DOHH2 (cell line): ENCODE data around the gene MAML1.

Experiments used
- H3F3A ChIP-seq: fragments of 200-600 bp; sonication (generic), shearing (Covaris generic); 2 replicates; pipeline ENCODE4 v1.6.0; 2016; ENCODE audit warnings: antibody characterized with exemption, mild to moderate bottlenecking; ENCODE audit not compliant: control insufficient read depth, insufficient read depth
- H3K27ac ChIP-seq: fragments of 200-600 bp; sonication (generic); 2 replicates; pipeline ENCODE4 v1.5.1; 2014; ENCODE audit warnings: low read depth, mild to moderate bottlenecking, low read length, moderate library complexity
- H3K27me3 ChIP-seq: fragments of 200-600 bp; sonication (generic); 2 replicates; pipeline ENCODE4 v1.6.1; 2014; ENCODE audit warnings: mild to moderate bottlenecking, low read length, mixed read lengths; ENCODE audit not compliant: control insufficient read depth
- H3K36me3 ChIP-seq: fragments of 200-600 bp; sonication (generic); 2 replicates; pipeline ENCODE4 v1.6.1; 2014; ENCODE audit warnings: mild to moderate bottlenecking, low read length, moderate library complexity, mixed read lengths; ENCODE audit not compliant: control insufficient read depth
- H3K4me1 ChIP-seq: fragments of 200-600 bp; sonication (generic); 2 replicates; pipeline ENCODE4 v1.6.1; 2014; ENCODE audit warnings: mild to moderate bottlenecking, low read length, mixed read lengths; ENCODE audit not compliant: control insufficient read depth
- H3K4me2 ChIP-seq: fragments of 200-600 bp; sonication (generic); 2 replicates; pipeline ENCODE4 v1.6.0; 2014; ENCODE audit warnings: mild to moderate bottlenecking, low read length, moderate library complexity
- H3K4me3 ChIP-seq: fragments of 200-600 bp; sonication (generic); 2 replicates; pipeline ENCODE4 v1.5.1; 2014; ENCODE audit warnings: mild to moderate bottlenecking, low read length, mixed read lengths
- H3K79me2 ChIP-seq: fragments of 200-600 bp; sonication (generic); 2 replicates; pipeline ENCODE4 v1.6.1; 2014; ENCODE audit warnings: mild to moderate bottlenecking, low read length, mixed read lengths; ENCODE audit not compliant: control insufficient read depth
- H3K9me2 ChIP-seq: fragments of 200-600 bp; sonication (generic); replicated peaks from 2 replicates; pipeline ENCODE4 v1.6.1; 2014; ENCODE audit warnings: mild to moderate bottlenecking, low read length, mixed read lengths; ENCODE audit not compliant: control insufficient read depth
- H3K9me3 ChIP-seq: fragments of 200-600 bp; sonication (generic); 2 replicates; pipeline ENCODE4 v1.6.1; 2014; ENCODE audit warnings: antibody characterized with exemption, low read length, mixed read lengths; ENCODE audit not compliant: control insufficient read depth, insufficient read depth
- H4K20me1 ChIP-seq: fragments of 200-600 bp; sonication (generic); 2 replicates; pipeline ENCODE4 v1.6.0; 2014; ENCODE audit warnings: low read depth, mild to moderate bottlenecking, antibody characterized with exemption, low read length, moderate library complexity; ENCODE audit not compliant: control insufficient read depth, insufficient read depth
- EZH2phosphoT487 ChIP-seq: fragments of 200-600 bp; sonication (generic); IDR thresholded peaks from 2 replicates; pipeline ENCODE4 v1.6.1; 2017; ENCODE audit warnings: borderline replicate concordance, mild to moderate bottlenecking, antibody characterized with exemption, low read length, moderate library complexity, mixed read lengths
- TF ChIP-seq, protein P1 (sequence below): fragments of 200-600 bp; sonication (generic); IDR thresholded peaks from one replicate; pipeline ENCODE4 v1.5.1; 2014; ENCODE audit warnings: antibody characterized with exemption, mild to moderate bottlenecking, low read depth, low read length; ENCODE audit not compliant: poor library complexity, severe bottlenecking

MAML1 gene

DNA sequence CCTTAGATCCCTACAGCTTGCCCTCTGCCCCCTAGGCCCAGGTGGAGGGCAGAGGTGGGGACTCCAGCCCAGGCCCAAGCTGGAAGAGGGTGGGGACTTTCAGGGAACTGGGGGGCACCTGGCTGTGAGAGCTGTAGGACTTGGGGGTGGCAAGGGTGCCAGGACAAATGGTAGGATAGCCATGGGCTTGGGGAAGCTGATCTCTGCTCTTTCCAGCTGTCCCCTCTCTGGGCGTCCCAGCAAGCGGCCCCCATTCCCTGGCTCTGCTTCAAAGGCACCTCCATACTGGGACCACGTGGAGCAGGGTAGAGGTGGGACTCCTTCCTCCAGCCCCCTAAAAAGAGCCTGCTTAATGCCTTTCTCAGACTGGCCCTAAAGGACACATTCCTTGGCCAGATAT is 61.5 kb downstream of the MAML1 start:
- Histone ChIP-seq H3K4me2 (peak overlapping the region; percentile 85; the same call in 1 of the 2 replicates), H3K9me2 (no peaks in the 10 kb centered on the region), H3K9me3 (no peaks in the 10 kb centered on the region), H3K27ac (no peak overlapping the region), H3F3A (no peaks in the 10 kb centered on the region; the same call in 1 of the 2 replicates), H4K20me1 (no peaks in the 10 kb centered on the region), H3K79me2 (no peaks in the 10 kb centered on the region), H3K36me3 (peaks cover 20% of the 10 kb centered on the region; the same call in 1 of the 2 replicates), H3K4me1 (peaks cover 23% of the 10 kb centered on the region), H3K27me3 (no peaks in the 10 kb centered on the region), H3K4me3 (no peak overlapping the region)
- TF ChIP-seq EZH2phosphoT487: no peak
- TF ChIP-seq, protein P1, sequence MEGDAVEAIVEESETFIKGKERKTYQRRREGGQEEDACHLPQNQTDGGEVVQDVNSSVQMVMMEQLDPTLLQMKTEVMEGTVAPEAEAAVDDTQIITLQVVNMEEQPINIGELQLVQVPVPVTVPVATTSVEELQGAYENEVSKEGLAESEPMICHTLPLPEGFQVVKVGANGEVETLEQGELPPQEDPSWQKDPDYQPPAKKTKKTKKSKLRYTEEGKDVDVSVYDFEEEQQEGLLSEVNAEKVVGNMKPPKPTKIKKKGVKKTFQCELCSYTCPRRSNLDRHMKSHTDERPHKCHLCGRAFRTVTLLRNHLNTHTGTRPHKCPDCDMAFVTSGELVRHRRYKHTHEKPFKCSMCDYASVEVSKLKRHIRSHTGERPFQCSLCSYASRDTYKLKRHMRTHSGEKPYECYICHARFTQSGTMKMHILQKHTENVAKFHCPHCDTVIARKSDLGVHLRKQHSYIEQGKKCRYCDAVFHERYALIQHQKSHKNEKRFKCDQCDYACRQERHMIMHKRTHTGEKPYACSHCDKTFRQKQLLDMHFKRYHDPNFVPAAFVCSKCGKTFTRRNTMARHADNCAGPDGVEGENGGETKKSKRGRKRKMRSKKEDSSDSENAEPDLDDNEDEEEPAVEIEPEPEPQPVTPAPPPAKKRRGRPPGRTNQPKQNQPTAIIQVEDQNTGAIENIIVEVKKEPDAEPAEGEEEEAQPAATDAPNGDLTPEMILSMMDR: no peak

DNA sequence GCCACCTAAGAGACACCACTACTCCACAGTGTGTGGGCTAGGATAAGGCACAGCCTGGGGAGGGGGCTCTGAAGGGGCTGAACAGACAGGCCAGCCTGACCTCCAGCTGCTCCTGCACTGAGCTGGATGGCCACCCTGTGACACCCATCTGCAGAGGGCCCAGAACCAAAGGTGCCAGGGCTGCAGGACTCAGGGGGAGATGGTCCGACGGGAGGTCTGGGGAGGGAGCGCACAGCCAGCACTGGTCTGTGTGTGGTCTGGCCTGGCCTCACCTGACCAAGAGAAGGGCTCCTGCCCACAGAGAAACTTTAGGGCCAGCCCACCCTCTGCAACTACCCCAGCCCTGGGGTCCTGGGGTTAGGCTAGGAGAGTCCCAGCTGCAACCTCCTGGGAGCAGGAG is 62.0 kb downstream of the MAML1 start:
- Histone ChIP-seq H4K20me1 (no peaks in the 10 kb centered on the region), H3K4me2 (peak overlapping the region; percentile 85), H3K9me3 (no peaks in the 10 kb centered on the region), H3K79me2 (no peaks in the 10 kb centered on the region), H3K27me3 (no peaks in the 10 kb centered on the region), H3K4me3 (peak overlapping the region; percentile 91), H3K27ac (no peak overlapping the region), H3F3A (no peaks in the 10 kb centered on the region; the same call in 1 of the 2 replicates), H3K4me1 (peaks cover 23% of the 10 kb centered on the region), H3K36me3 (peaks cover 24% of the 10 kb centered on the region; the same call in 1 of the 2 replicates), H3K9me2 (no peaks in the 10 kb centered on the region)
- TF ChIP-seq, protein P1: no peak
- TF ChIP-seq EZH2phosphoT487: no peak

DNA sequence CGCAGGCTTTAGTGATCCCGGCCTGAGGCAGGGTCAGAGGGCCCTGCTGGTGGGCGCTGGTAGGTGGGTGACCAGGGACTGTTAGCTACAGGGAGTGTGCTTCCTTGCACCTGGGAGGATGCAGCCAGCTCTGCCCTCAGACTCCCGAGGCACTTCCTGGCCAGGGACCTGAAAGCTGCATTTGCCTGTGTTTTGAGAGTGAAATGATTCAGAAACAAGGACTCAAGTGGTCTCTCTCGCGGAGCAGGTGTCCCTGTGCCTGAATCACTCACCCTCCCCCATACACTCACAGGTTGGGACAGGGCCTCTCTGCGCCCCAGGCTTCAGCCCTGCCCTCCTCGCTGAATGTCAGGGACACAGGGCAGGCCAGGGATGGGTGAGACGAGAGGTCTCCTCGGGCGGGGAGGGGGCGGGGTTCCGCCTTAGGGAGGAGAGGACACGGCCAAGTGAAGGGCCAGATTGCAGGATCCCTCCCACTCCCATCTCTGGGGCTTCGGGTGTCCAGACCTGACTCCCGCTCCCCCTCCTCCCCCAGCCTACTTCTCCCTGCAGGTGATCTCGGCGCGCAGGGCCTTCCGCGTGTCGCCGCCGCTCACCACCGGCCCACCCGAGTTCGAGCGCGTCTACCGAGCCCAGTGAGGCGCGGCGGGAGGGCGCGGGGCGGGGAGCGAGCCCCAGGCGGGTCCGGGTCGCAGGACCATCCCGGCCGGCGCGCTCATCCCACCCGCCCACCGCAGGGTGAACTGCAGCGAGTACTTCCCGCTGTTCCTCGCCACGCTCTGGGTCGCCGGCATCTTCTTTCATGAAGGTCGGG is 62.6 kb downstream of the MAML1 start:
- Histone ChIP-seq H3F3A (no peaks in the 10 kb centered on the region), H3K4me1 (peaks cover 23% of the 10 kb centered on the region), H3K27ac (no peak overlapping the region), H3K27me3 (no peaks in the 10 kb centered on the region), H3K4me2 (peak overlapping the region; percentile 85), H3K36me3 (peaks cover 29% of the 10 kb centered on the region; the same call in 1 of the 2 replicates), H4K20me1 (no peaks in the 10 kb centered on the region), H3K79me2 (no peaks in the 10 kb centered on the region), H3K9me3 (no peaks in the 10 kb centered on the region), H3K4me3 (peak overlapping the region; percentile 91), H3K9me2 (no peaks in the 10 kb centered on the region)
- TF ChIP-seq EZH2phosphoT487: no peak
- TF ChIP-seq, protein P1: no peak
